ENCODE data around the gene CEMIP. TPM values are rescaled to one million over a fixed set of nuclear protein-coding genes. Genes with fewer than 3 reads are reported as not detected.

The CEMIP gene
- total RNA-seq, 1 donor from 2014 or later, result 0.13 TPM

DNA sequence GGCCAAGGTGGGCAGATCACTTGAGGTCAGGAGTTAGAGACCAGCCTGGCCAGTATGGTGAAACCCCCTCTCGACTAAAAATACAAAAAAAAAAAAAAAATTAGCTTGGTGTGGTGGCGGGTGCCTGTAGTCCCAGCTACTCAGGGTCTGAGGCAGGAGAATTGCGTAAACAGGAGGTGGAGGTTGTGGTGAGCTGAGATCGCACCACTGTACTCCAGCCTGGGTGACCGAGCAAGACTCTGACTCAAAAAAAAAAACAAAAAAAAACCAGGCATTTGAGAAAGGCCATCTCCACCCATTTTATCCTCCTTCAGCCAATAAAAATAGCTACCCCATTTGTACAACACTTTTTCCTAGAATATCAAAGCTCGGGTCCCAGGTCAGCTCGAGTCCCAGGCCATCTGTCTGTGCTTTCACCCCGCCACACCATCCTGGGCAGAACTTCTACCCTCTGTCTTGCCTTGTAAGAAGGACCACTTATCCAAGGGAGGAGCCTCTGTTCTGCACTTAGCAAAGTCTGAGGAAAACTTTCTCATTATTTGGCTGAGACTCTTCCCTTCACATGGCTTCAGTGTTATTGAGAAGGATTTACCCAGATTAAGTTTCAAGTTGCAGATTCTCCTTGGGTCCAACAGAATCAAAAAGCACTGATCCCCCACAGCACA, 111.3 kb downstream of the CEMIP start:
- no peak for DNase-seq (ENCODE audit: low read depth, low spot score)

DNA sequence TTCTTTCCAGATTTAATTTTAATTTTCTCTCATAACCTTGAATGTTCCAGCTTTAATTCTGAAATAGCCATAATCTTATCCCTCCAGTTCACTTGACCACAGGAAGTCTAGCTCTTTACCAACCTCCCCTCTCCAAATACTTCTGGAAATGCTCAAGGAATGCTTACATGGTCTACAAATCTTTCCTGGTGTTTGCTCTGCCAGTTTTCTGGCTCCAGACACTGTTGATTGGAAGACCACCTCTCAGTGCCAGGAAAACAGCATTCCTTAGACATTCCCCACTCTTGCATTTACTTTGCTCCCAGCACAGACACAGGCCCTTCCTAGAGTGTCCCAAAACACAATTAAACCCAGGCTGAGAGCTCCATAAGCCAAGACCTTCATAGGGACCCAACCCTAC, 111.8 kb downstream of the CEMIP start:
- DNase-seq (ENCODE audit: low read depth, low spot score), result no peak

DNA sequence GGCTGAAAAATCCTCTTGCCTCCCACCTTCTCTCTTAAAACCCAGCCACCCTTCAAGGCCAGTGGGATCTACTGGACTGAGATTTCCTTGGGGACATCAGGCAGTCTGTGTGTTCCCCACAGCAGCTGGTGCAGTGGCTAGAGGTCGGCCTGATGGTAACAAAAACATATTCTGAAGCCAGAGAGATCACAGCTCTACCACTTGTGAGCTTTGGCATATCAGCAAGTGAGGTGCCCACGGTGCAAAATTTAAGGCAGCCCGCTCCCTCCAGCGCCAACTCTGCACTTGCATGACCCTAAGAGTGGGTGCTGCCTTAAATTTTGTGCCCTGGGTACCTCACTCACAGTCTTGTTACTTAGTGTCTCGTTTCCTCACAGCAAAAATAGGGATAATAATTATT, 113.2 kb downstream of the CEMIP start:
- DNase-seq (ENCODE audit: low read depth, low spot score), result no peak

DNA sequence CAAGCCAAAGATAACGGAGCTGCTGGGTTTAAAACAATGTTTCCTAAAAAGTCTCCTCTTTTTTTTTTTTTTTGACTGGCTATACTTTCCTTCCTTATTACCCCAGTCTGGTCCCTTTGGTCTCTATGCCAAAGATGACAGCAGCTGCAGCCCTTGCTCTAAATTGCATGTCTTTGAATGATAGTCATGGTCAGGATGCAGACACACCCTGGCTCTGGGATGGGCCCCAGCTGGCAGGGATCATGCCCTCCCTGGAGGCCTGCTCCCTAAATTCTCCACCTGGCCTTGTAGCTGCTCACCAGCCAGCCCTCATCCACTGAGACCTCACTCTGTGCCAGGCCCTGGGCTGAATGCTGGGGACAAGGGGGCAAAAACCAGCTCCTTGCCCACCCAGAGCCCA, 114.6 kb downstream of the CEMIP start:
- no peak for DNase-seq (ENCODE audit: low read depth, low spot score)

DNA sequence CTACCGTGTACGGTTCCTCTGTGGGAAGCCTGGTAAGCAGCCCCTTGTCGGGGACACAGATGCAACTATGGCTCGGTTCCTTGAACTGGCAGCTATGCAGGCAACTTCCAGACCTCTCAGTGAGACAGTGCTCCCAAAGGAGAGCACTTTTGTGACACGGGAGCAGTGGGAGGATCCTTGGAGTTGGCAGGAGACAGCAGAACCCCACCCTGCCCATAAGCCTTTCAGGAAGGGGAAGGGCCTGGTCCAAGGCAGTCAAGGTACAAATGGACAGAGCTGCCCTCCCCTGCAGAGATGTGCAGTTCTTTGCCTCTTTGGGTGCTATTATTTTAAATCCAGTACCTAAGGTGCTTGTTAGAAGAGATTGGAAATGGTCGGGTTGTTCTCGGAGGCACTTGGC, 115.9 kb downstream of the CEMIP start:
- DNase-seq (ENCODE audit: low read depth, low spot score), result no peak

DNA sequence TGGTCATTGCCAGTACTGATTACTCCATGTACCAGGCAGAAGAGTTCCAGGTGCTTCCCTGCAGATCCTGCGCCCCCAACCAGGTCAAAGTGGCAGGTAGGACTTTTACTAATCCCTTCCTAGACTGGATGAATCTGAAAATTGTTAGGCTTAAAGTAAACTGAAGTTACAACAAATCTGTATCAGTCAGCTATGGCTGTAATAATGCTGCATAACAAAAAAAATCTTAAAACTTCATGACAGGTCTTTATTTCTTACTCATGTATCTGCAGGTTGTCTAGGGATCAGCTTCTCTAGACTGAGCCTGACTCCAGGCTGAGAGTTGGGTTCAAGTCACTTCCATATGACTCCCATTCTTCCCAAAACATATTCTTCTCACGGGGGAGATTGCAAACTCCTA, 116.8 kb downstream of the CEMIP start:
- DNase-seq (ENCODE audit: low read depth, low spot score), result no peak

DNA sequence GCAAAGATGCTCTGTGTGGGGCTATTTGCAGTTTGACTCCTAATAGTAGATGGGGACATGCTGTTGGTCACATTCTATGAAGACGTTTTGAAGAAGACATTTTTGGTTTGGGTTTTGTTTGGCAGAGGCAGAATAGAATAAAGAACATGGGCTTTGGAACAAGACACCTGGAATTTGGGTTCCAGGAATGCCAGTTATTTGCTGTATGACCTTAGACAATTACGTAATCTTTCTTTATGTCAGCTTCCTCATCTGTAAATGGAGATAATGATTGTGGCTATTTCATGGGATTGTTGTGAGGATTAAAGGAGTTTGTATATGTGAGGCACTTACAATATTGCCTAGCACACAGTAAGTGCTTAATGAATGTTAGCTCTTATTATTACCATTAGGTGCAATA, 118.9 kb downstream of the CEMIP start:
- no peak for DNase-seq (ENCODE audit: low read depth, low spot score)

DNA sequence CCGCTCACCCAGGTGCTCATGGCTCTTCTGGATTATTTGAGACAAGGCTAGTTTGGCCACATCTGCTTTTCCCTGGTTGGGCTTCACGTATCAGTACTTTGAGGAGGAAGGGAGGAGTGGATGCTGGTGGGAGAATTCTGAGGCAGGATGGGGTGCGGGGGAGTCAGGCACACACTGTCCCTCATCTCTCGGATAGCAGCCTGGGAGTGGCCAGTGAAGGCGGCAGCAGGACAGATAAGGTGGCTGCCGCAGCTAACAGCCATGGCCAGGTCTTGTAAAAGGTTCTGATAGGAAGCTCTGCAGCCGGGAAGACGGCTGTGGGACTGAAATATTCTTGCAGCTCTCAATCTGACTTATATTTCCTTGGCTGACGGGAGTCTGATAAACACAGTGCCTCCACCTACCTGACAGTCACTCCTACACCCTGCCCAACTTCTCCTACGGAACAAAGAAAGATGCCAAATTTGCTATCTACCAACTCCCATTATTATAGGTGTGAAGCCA, 123.2 kb downstream of the CEMIP start:
- DNase-seq (ENCODE audit: low read depth, low spot score), result no peak

DNA sequence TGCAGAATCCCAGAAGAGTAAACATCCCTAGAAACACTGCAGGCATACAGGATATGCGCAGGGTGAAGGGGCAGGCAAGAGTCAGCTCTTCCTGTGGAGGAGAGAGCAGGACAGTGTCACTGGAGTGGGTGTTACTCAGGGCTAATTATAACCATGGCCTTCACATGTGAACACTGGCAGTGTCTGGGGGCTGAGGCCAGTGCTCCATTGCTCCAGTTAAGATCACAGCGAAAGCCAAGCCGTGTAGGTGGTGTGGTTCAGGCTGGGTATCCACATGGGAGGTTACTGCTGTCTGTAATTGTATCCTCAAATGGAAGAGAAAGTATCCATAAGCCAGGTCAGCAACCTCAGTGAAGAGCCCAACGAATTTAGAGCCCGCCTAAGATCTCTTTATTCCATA, 125.8 kb downstream of the CEMIP start:
- DNase-seq (ENCODE audit: low read depth, low spot score), result no peak

DNA sequence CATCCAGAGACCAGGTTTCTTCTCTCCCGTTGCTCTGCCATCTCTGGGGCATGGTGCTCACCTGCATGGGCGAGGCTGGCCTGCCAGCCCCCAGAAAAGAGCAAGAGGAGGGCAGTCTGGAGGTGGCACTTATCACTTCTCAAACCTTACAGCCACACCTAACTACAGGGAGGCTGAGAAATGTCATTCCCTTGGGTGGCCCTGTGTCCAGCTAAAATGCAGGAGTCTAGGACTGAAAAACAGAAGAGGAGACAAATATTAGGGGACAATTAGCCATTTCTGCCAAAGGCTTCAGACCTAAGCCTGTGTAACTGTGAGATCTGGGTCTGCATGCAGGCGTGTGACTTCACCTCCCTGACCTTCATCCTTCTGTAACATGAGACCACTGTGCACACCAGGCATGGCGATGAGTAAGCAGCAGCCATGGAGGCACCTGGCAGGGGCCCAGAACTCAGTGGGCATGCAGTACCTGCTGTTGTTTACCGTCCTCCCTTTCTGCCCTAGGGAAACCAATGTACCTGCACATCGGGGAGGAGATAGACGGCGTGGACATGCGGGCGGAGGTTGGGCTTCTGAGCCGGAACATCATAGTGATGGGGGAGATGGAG, 127.1 kb downstream of the CEMIP start:
- no peak for DNase-seq (ENCODE audit: low read depth, low spot score)

DNA sequence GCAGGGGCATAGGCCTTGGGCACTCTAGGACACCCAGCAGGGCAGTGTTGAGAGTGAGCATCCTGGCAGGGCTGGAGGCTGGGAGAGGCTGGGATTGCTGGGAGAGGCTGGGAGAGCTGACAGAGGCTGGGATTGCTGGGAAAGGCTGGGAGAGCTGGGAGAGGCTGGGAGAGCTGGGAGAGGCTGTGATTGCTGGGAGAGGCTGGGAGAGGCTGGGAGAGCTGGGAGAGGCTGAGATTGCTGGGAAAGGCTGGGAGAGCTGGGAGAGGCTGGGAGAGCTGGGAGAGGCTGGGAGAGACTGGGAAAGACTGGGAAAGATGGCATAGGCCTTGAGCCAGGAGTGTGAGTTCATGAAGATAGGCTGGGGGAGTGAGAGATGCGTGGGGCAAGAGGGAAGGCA, 132.7 kb downstream of the CEMIP start:
- no peak for DNase-seq (ENCODE audit: low read depth, low spot score)

DNA sequence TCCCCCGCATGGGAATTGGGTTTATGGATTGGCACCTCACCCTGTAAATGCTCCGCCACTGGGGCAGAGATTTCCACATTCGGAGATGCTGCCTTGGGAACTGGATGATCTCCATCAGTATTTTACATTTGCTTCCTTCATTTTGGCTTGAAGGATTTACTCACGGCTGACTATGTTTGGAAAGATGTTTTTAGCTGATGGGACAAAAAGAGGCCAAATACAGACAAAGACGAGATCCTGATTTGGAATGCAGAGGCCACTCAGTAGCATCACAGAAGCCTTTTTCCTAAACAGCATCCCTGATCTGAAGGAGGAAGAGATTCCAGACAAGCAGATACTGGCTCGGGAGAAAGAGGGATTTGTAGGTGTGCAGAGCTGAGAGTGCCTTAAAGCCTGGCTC, 133.5 kb downstream of the CEMIP start:
- no peak for DNase-seq (ENCODE audit: low read depth, low spot score)

DNA sequence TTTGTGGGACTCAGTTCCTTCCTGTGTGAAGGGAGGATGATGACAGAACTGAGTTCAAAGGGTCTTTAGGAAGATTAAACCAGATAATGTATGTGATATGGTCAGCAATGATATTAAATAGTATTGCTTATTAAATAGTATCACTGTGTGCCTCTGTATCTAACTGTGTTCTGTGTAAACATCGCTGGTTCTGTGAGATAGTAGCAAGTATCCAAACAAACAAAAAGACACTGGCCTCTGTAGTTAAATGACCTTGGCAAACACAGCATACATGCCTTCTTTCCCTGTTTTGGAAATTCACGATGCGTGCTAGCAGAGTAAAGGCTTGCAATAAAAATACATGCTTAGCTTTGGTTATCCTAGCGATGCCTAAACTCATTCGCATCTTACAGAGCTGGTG, 134.4 kb downstream of the CEMIP start:
- no peak for DNase-seq (ENCODE audit: low read depth, low spot score)

DNA sequence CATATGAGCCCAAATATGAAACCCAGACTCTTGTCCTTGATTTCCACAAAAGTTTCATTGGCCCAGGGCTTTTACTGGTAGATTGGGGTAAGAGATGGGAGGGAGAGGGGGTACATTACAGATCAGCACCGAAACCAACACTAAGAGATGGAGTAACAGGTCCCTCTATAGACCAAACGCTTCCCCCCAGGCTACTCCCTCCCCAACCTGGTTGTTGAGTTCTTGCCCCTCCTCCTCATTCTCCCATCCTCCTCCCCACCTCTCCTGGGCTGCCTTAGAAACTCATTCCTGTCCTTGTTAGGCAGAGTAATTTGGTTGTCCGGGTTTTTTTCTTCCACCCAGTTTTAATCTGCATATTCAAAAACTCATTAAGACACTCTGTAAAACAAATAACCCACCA, 136.3 kb downstream of the CEMIP start:
- DNase-seq (ENCODE audit: low read depth, low spot score), result no peak

DNA sequence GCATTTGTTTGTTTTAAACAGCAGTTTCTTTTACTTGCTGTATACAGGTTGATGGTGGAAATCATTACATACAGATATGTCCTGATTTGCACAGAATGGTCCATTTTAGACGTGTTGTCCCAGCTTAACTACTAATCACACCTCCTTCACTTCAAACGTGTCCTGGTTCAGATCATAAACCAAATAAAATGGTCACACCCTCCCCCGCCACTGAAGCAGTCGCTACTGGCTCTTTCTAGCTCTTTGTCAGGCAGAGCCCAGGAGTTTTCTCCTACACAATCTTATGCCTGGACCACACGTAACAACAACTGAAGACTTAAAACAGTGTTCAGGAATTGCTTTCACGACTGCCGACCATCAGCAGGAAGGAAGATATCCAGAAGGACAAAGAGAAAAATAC, 136.9 kb downstream of the CEMIP start:
- no peak for DNase-seq (ENCODE audit: low read depth, low spot score)

DNA sequence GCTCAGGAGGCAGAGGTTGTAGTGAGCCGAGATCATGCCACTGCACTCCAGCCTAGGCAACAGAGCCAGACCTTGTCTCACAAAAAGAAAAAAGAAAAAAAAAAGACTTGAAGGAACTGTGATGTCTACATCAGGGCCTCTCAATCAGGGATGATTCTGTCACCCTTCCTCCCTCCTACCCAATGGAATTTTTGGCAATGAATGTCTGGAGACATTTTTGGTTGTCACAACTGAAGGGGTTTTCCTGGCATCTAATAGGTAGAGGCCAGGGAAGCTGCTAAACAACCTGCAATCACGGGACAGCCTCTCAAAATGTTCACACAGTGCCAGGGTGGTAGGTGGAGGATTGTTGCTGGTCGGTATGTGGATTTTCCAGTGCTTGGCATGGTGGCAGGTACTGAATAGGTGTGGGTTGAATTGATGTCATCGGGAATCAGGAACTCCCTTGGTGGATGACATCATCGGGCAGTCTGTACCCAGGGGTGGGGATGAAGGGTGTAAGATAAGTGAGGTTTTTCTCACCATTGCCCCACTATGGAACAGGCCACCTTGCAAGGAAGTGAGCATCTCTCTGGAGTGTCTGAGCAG, 139.1 kb downstream of the CEMIP start:
- DNase-seq (ENCODE audit: low read depth, low spot score), result no peak

DNA sequence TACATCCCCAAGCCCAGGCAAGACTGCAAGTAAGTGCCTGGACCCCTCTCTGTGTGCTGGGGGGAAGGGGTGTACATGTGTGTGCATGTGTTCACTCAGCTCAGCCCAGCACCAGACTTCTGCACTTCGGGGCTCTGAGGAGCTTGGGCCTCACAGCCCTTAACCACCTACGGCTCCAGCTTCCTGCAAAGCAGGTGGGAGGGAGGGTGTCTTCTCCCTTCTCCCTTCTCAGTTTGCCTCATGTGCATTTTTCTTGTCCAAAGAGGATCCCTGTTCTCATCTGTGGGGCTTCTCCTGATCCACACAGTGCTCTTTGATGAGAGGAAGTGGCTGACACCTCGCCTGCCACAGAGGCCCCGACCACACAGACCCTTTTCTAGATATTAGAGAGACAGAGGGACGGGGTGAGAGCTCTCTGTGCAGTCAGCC, 141.1 kb downstream of the CEMIP start:
- DNase-seq (ENCODE audit: low read depth, low spot score), result no peak

DNA sequence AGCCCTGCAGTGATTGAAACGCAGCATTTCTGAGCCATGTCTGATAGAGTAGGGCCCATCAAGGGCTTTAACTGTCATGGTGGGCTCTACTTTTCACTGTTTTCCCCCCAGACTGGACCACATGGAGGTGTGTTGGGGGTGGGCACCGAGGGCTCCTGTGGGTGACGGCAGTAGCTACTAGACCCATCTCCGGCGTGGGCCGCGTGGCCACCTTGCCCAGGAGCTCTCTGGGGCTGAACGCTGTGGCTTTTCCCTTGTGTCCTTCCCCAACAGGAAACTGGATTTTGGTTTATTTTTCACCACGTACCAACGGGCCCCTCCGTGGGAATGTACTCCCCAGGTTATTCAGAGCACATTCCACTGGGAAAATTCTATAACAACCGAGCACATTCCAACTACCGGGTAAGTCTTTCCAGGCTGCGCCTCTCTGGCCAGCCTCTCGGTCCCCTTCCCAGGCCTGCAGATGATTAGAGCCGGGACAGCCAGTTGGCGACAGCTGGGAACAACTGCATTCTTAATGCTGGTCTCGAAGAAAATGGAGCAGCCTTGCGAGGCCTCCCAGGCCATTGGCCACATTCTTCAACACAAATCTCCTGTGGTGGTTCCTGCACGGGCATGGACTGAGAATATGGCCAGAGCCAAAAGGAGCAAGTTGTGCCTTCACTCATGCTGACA, 142.7 kb downstream of the CEMIP start:
- no peak for DNase-seq (ENCODE audit: low read depth, low spot score)

DNA sequence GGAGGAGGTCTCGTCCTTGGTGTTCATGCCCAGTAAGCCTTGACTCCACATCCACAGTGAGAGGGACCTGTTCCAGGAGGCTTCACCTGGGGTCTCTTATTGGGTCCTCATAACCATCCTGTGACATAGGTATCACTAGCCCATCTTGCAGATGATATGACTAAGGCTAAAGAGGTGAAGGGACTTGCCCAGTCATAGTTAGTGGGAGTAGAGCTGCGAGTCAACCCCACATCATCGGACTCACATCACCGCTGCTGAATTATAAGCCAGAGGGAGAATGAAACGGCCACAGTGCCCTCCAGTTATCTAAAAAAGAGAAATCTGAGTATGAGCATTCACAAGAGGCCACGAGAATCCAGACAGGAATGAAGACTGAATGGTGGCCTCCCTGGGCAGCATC, 144.5 kb downstream of the CEMIP start:
- DNase-seq (ENCODE audit: low read depth, low spot score), result no peak

DNA sequence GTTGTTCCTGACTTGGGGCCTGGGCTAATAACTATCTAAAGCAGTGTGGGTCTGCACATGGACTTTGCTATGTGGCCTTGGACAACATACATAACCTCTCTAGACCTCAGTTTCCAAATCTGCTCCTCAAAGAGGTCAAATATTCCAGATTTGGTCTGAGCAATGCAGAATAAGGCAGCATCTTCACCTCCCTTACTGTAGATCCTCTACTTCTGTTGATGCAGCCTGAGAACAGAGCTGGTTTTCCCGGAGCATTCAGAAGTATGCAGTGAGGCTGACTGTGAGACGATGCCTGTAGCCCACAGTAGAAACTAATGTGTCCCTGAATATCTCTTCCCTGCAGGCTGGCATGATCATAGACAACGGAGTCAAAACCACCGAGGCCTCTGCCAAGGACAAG, 145.1 kb downstream of the CEMIP start:
- DNase-seq (ENCODE audit: low read depth, low spot score), result no peak

DNA sequence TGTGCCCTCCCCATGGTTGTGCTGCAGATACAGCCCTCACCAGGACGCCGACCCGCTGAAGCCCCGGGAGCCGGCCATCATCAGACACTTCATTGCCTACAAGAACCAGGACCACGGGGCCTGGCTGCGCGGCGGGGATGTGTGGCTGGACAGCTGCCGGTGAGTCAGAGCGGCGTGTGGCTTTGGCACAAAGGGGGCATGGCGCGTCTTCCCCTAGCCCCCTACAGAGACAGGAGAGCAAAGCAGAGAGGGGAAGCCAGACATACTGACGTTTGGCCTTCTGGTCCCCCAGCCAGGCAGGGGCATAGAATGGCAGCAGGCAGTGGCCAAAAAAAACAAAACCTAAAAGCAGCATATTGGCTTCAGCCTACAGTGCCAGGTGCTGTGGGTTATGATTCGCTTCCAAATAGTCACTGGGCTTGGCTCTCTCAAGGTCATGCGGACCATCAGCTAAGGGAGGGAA, 146.5 kb downstream of the CEMIP start:
- no peak for DNase-seq (ENCODE audit: low read depth, low spot score)

DNA sequence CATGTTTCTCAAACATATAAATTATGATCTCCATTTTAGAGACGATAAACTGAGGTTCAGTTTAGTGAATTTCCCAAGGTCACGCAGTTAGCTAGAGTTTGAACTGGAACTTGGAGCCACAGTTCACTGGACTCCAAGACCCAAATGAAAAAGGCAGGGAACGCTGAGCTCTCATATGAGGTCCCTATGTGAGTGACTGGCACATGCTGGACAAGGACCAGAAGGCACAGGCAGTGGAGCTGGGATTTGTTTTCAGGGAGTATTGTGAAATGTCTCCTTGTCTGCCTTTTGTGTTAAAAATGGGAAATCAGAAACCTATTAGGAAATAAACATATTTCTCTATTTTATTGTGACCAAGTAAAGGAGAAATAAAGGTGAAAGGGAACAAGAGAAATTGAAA, 147.0 kb downstream of the CEMIP start:
- DNase-seq (ENCODE audit: low read depth, low spot score), result no peak
